Chondrocyte (in vitro differentiated cells): ENCODE measurements around the gene CBX7. TPM values are rescaled to one million over a fixed set of nuclear protein-coding genes. Genes with fewer than 3 reads are reported as not detected.

Source experiments
- DNase-seq: peaks from one replicate; pipeline ENCODE4 v3.0.0; 2021; ENCODE audit warnings: mixed read lengths, low spot score
- H3K27ac Mint-ChIP-seq: one replicate; pipeline ENCODE4 v1.8.0; 2021; ENCODE audit warnings: mild to moderate bottlenecking, moderate library complexity, mixed read lengths; ENCODE audit not compliant: unreplicated experiment
- H3K27me3 Mint-ChIP-seq: 2 replicates; pipeline ENCODE4 v1.8.0; 2021; ENCODE audit warnings: low read depth, mixed read lengths
- H3K36me3 Mint-ChIP-seq: 2 replicates; pipeline ENCODE4 v1.8.0; 2021; ENCODE audit warnings: low read depth, mixed read lengths
- H3K4me1 Mint-ChIP-seq: 2 replicates; pipeline ENCODE4 v1.8.0; 2021; ENCODE audit warnings: low read depth, mild to moderate bottlenecking, mixed read lengths
- H3K4me3 Mint-ChIP-seq: one replicate; pipeline ENCODE4 v1.8.0; 2021; ENCODE audit warnings: mild to moderate bottlenecking, moderate library complexity, mixed read lengths; ENCODE audit not compliant: unreplicated experiment
- H3K9me3 Mint-ChIP-seq: 2 replicates; pipeline ENCODE4 v1.8.0; 2021; ENCODE audit warnings: low read depth, mixed read lengths
- total RNA-seq: library from RNA; stranded (reverse); gene quantifications from 3 replicates; pipeline ENCODE4 v1.2.1, GENCODE V29; 2021
- TF ChIP-seq, protein P1 (sequence below): fragments of 200-600 bp; sonication (generic); IDR thresholded peaks from 2 replicates; pipeline ENCODE4 v1.5.0; 2021; ENCODE audit warnings: antibody characterized with exemption, mild to moderate bottlenecking, moderate library complexity

CBX7 gene
- total RNA-seq, 1 donor from 2014 or later, result 4.7 TPM

DNA sequence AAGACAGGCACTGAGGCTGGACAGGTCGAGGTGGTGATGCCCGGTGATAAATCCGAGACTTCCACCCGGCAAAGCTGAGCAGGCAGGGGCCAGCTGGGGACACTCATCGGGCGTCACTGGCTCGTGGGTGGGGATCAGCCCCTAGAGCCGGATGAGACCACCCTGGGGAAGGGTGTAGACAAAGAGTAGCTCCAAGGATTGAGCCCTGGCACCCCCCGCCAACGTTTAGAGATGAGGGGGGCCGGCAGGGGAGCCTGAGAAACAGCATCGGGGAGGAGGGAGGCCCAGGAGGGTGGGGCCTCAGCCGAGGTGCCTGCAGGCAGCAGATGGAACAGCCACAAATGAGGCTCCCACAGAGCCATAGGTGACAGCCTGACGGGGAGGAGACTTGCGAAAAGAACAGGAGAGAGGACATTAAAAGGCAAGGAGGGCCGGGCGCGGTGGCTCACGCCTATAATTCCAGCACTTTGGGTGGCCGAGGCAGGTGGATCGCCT lies 27.4 kb upstream of the CBX7 start:
- H3K27ac Mint-ChIP-seq, result no peak overlapping the region

DNA sequence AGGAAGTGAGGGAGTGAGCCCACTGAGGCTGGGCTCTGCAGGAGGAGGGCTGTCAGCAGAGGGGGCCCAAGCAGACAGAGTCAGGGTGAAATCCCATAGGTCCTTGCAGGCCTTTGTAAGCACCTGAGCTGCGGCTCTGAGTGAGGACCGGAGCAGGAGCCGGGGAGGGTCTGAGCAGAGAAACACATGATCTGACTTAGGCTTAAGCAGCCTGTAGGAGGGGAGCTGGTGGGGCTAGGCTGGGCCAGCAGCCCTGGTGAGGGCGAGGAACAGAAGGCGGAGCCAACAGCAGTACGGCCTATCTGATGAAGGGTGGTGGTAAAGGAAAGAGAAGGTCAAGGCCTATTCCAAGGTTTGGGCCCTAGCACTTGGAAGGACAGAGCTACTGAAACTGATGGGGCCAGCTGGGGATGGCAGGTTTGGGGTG lies 26.9 kb upstream of the CBX7 start:
- H3K4me1 Mint-ChIP-seq, result peaks cover 25% of the 10 kb centered on the region
- TF ChIP-seq, protein P1, sequence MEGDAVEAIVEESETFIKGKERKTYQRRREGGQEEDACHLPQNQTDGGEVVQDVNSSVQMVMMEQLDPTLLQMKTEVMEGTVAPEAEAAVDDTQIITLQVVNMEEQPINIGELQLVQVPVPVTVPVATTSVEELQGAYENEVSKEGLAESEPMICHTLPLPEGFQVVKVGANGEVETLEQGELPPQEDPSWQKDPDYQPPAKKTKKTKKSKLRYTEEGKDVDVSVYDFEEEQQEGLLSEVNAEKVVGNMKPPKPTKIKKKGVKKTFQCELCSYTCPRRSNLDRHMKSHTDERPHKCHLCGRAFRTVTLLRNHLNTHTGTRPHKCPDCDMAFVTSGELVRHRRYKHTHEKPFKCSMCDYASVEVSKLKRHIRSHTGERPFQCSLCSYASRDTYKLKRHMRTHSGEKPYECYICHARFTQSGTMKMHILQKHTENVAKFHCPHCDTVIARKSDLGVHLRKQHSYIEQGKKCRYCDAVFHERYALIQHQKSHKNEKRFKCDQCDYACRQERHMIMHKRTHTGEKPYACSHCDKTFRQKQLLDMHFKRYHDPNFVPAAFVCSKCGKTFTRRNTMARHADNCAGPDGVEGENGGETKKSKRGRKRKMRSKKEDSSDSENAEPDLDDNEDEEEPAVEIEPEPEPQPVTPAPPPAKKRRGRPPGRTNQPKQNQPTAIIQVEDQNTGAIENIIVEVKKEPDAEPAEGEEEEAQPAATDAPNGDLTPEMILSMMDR, result no peak
- peak; percentile 56 for DNase-seq
- peaks cover 6% of the 10 kb centered on the region for H3K9me3 Mint-ChIP-seq
- H3K36me3 Mint-ChIP-seq, result no peaks in the 10 kb centered on the region
- H3K27me3 Mint-ChIP-seq, result no peaks in the 10 kb centered on the region
- no peak overlapping the region for H3K27ac Mint-ChIP-seq
- no peak overlapping the region for H3K4me3 Mint-ChIP-seq

More for the DNA sequence above, 27.4 kb upstream of the CBX7 start:
- Mint-ChIP-seq H3K36me3 (no peaks in the 10 kb centered on the region), H3K4me3 (no peak overlapping the region), H3K27me3 (no peaks in the 10 kb centered on the region), H3K4me1 (peaks cover 21% of the 10 kb centered on the region), H3K9me3 (peaks cover 6% of the 10 kb centered on the region)
- peak; percentile 64 for DNase-seq
- TF ChIP-seq, protein P1, result no peak

DNA sequence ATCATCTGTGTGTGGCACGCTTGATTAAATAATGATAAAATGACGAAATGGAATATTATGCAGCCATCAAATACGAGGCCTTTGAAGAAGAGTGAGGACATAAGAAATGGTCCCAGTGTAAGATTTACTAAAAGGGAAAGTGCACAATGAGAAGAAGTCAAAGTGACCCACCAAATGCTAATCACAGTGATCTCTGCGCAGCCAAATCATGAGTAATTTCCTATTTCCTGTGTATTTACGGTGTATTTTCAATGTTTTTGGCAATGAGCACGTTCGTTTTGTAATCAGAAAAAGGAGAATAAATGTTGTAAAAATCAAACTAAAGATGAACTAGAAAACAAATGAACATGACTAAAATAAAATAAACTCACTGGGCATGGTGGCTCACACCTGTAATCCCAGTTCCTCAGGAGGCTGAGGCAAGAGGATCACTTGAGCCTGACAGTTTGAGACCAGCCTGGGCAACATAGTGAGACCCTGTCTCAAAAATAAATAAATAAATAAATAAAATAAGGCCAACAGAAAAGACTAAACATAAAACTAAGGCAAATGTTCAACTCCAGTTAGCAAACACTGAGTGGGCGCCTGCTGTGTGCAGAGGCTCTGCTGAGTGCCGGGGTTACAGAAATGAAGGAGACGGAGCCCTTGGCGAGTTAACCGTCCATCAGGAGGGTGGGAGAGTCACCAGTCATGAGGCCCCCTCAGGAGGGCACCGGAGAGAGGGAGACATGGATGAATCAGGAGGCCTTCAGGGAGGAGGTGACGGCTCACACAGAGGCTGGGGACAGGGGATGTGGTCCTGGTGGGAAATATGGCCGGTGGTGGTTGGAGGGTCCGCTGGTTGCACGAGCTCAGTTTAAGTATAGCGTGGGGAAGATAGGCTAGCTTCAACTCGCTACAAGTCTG lies 26.0 kb upstream of the CBX7 start:
- TF ChIP-seq, protein P1, result no peak
- peak; percentile 54 for DNase-seq
- Mint-ChIP-seq H3K27ac (no peak overlapping the region), H3K27me3 (no peaks in the 10 kb centered on the region), H3K4me3 (no peak overlapping the region), H3K36me3 (no peaks in the 10 kb centered on the region), H3K9me3 (peaks cover 6% of the 10 kb centered on the region), H3K4me1 (peaks cover 35% of the 10 kb centered on the region)

- TF ChIP-seq, protein P1, result no peak
- DNase-seq, result peak; percentile 85
Measured at GRCh38 chr22:39177791-39178190, 25.3 kb upstream of the CBX7 start.

DNA sequence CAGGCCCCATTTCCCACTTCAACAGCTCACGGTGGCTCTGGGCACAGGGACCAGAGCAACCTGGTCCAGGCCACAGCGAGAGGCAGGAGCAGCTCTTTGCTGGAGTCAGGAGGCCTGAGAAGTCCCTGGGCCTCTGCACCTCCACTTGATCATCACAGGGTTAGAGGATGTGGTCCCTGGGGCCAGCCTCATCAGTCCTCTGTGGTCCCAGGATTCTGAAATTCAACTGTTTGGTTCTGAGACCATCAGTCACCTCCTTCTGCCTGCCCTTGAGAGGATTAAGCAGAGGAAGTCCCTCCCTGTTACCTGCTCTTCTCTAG lies 24.9 kb upstream of the CBX7 start:
- H3K36me3 Mint-ChIP-seq, result no peaks in the 10 kb centered on the region
- no peak overlapping the region for H3K27ac Mint-ChIP-seq

More at GRCh38 chr22:39177791-39178190, 25.3 kb upstream of the CBX7 start:
- Mint-ChIP-seq H3K9me3 (peaks cover 6% of the 10 kb centered on the region), H3K36me3 (no peaks in the 10 kb centered on the region), H3K27me3 (no peaks in the 10 kb centered on the region), H3K4me3 (no peak overlapping the region), H3K4me1 (peaks cover 41% of the 10 kb centered on the region), H3K27ac (no peak overlapping the region)

More for the DNA sequence above, 24.9 kb upstream of the CBX7 start:
- Mint-ChIP-seq H3K27me3 (no peaks in the 10 kb centered on the region), H3K9me3 (peaks cover 6% of the 10 kb centered on the region), H3K4me3 (no peak overlapping the region), H3K4me1 (peaks cover 41% of the 10 kb centered on the region)
- TF ChIP-seq, protein P1, result no peak
- peak; percentile 65 for DNase-seq
